Measurements from ENCODE around the gene SLC16A11.
A peak's percentile ranks its signal among the peaks of the same experiment; 100 is the strongest.

Gene SLC16A11

GRCh38 chr17:7011415-7011814, 32.5 kb downstream of the SLC16A11 start:
- Histone ChIP-seq H3K36me3 (ENCODE audit: control insufficient read depth, insufficient read depth, low read length) (no peaks in the 10 kb centered on the region), H3K4me3 (ENCODE audit: low read length) (no peak overlapping the region), H3K9me3 (ENCODE audit: control insufficient read depth, low read length) (no peaks in the 10 kb centered on the region)

GRCh38 chr17:7010523-7010922, 33.4 kb downstream of the SLC16A11 start:
- no peaks in the 10 kb centered on the region for H3K36me3 ChIP-seq (ENCODE audit: control insufficient read depth, insufficient read depth, low read length)
- H3K4me1 ChIP-seq (ENCODE audit: control insufficient read depth, insufficient read depth, low read length) = peaks cover 27% of the 10 kb centered on the region
- no peak overlapping the region for H3K4me3 ChIP-seq (ENCODE audit: low read length)
- no peaks in the 10 kb centered on the region for H3K9me3 ChIP-seq (ENCODE audit: control insufficient read depth, low read length)
- H3K27me3 ChIP-seq (ENCODE audit: control insufficient read depth, insufficient read depth, low read length) = no peaks in the 10 kb centered on the region
- no peak overlapping the region for H3K9ac ChIP-seq (ENCODE audit: low read length)

More at GRCh38 chr17:7011415-7011814, 32.5 kb downstream of the SLC16A11 start:
- peak overlapping the region; percentile 92 for H3K9ac ChIP-seq (ENCODE audit: low read length)
- peaks cover 27% of the 10 kb centered on the region for H3K4me1 ChIP-seq (ENCODE audit: control insufficient read depth, insufficient read depth, low read length)
- H3K27me3 ChIP-seq (ENCODE audit: control insufficient read depth, insufficient read depth, low read length) = no peaks in the 10 kb centered on the region

- Histone ChIP-seq H3K9ac (ENCODE audit: low read length) (no peak overlapping the region), H3K36me3 (ENCODE audit: control insufficient read depth, insufficient read depth, low read length) (no peaks in the 10 kb centered on the region), H3K4me3 (ENCODE audit: low read length) (no peak overlapping the region), H3K9me3 (ENCODE audit: control insufficient read depth, low read length) (no peaks in the 10 kb centered on the region), H3K27me3 (ENCODE audit: control insufficient read depth, insufficient read depth, low read length) (no peaks in the 10 kb centered on the region), H3K4me1 (ENCODE audit: control insufficient read depth, insufficient read depth, low read length) (peaks cover 17% of the 10 kb centered on the region)
Measured at GRCh38 chr17:7007143-7007542, 36.7 kb downstream of the SLC16A11 start.

- Histone ChIP-seq H3K4me3 (ENCODE audit: low read length) (no peak overlapping the region), H3K27me3 (ENCODE audit: control insufficient read depth, insufficient read depth, low read length) (no peaks in the 10 kb centered on the region), H3K9ac (ENCODE audit: low read length) (no peak overlapping the region), H3K36me3 (ENCODE audit: control insufficient read depth, insufficient read depth, low read length) (no peaks in the 10 kb centered on the region), H3K4me1 (ENCODE audit: control insufficient read depth, insufficient read depth, low read length) (peaks cover 11% of the 10 kb centered on the region), H3K9me3 (ENCODE audit: control insufficient read depth, low read length) (no peaks in the 10 kb centered on the region)
Measured at GRCh38 chr17:7005716-7006115, 38.2 kb downstream of the SLC16A11 start.

- no peak overlapping the region for H3K9ac ChIP-seq (ENCODE audit: low read length)
- H3K4me3 ChIP-seq (ENCODE audit: low read length) = no peak overlapping the region
- no peaks in the 10 kb centered on the region for H3K36me3 ChIP-seq (ENCODE audit: control insufficient read depth, insufficient read depth, low read length)
- peaks cover under 1% of the 10 kb centered on the region for H3K4me1 ChIP-seq (ENCODE audit: control insufficient read depth, insufficient read depth, low read length)
- no peaks in the 10 kb centered on the region for H3K27me3 ChIP-seq (ENCODE audit: control insufficient read depth, insufficient read depth, low read length)
- no peaks in the 10 kb centered on the region for H3K9me3 ChIP-seq (ENCODE audit: control insufficient read depth, low read length)
Measured at GRCh38 chr17:7004398-7005253, 39.3 kb downstream of the SLC16A11 start.

GRCh38 chr17:7003745-7004144, 40.1 kb downstream of the SLC16A11 start:
- Histone ChIP-seq H3K36me3 (ENCODE audit: control insufficient read depth, insufficient read depth, low read length) (no peaks in the 10 kb centered on the region), H3K4me3 (ENCODE audit: low read length) (no peak overlapping the region), H3K27me3 (ENCODE audit: control insufficient read depth, insufficient read depth, low read length) (no peaks in the 10 kb centered on the region), H3K9ac (ENCODE audit: low read length) (no peak overlapping the region), H3K4me1 (ENCODE audit: control insufficient read depth, insufficient read depth, low read length) (no peaks in the 10 kb centered on the region), H3K9me3 (ENCODE audit: control insufficient read depth, low read length) (no peaks in the 10 kb centered on the region)

GRCh38 chr17:7002288-7003047, 41.4 kb downstream of the SLC16A11 start:
- Histone ChIP-seq H3K4me1 (ENCODE audit: control insufficient read depth, insufficient read depth, low read length) (no peaks in the 10 kb centered on the region), H3K36me3 (ENCODE audit: control insufficient read depth, insufficient read depth, low read length) (no peaks in the 10 kb centered on the region), H3K9me3 (ENCODE audit: control insufficient read depth, low read length) (no peaks in the 10 kb centered on the region), H3K9ac (ENCODE audit: low read length) (no peak overlapping the region), H3K4me3 (ENCODE audit: low read length) (no peak overlapping the region), H3K27me3 (ENCODE audit: control insufficient read depth, insufficient read depth, low read length) (no peaks in the 10 kb centered on the region)

- no peaks in the 10 kb centered on the region for H3K9me3 ChIP-seq (ENCODE audit: control insufficient read depth, low read length)
- peaks cover 3% of the 10 kb centered on the region for H3K4me1 ChIP-seq (ENCODE audit: control insufficient read depth, insufficient read depth, low read length)
- H3K4me3 ChIP-seq (ENCODE audit: low read length) = no peak overlapping the region
- H3K9ac ChIP-seq (ENCODE audit: low read length) = no peak overlapping the region
- no peaks in the 10 kb centered on the region for H3K36me3 ChIP-seq (ENCODE audit: control insufficient read depth, insufficient read depth, low read length)
- H3K27me3 ChIP-seq (ENCODE audit: control insufficient read depth, insufficient read depth, low read length) = no peaks in the 10 kb centered on the region
Measured at GRCh38 chr17:7001318-7001961, 42.5 kb downstream of the SLC16A11 start.

- Histone ChIP-seq H3K9me3 (ENCODE audit: control insufficient read depth, low read length) (no peaks in the 10 kb centered on the region), H3K27me3 (ENCODE audit: control insufficient read depth, insufficient read depth, low read length) (no peaks in the 10 kb centered on the region), H3K9ac (ENCODE audit: low read length) (no peak overlapping the region), H3K4me3 (ENCODE audit: low read length) (no peak overlapping the region), H3K36me3 (ENCODE audit: control insufficient read depth, insufficient read depth, low read length) (no peaks in the 10 kb centered on the region), H3K4me1 (ENCODE audit: control insufficient read depth, insufficient read depth, low read length) (peaks cover 13% of the 10 kb centered on the region)
Measured at GRCh38 chr17:6998855-6999508, 44.9 kb downstream of the SLC16A11 start.

GRCh38 chr17:6997171-6997570, 46.7 kb downstream of the SLC16A11 start:
- no peaks in the 10 kb centered on the region for H3K36me3 ChIP-seq (ENCODE audit: control insufficient read depth, insufficient read depth, low read length)
- H3K27me3 ChIP-seq (ENCODE audit: control insufficient read depth, insufficient read depth, low read length) = no peaks in the 10 kb centered on the region
- H3K4me1 ChIP-seq (ENCODE audit: control insufficient read depth, insufficient read depth, low read length) = peaks cover 13% of the 10 kb centered on the region
- no peaks in the 10 kb centered on the region for H3K9me3 ChIP-seq (ENCODE audit: control insufficient read depth, low read length)
- no peak overlapping the region for H3K4me3 ChIP-seq (ENCODE audit: low read length)
- H3K9ac ChIP-seq (ENCODE audit: low read length) = no peak overlapping the region

- no peaks in the 10 kb centered on the region for H3K9me3 ChIP-seq (ENCODE audit: control insufficient read depth, low read length)
- H3K36me3 ChIP-seq (ENCODE audit: control insufficient read depth, insufficient read depth, low read length) = no peaks in the 10 kb centered on the region
- no peak overlapping the region for H3K9ac ChIP-seq (ENCODE audit: low read length)
- H3K4me1 ChIP-seq (ENCODE audit: control insufficient read depth, insufficient read depth, low read length) = peaks cover 13% of the 10 kb centered on the region
- no peaks in the 10 kb centered on the region for H3K27me3 ChIP-seq (ENCODE audit: control insufficient read depth, insufficient read depth, low read length)
- peak overlapping the region; percentile 25 for H3K4me3 ChIP-seq (ENCODE audit: low read length)
Measured at GRCh38 chr17:6996256-6997011, 47.5 kb downstream of the SLC16A11 start.
